Transverse colon (tissue), 4 donors: ENCODE data around the gene ABLIM2.

ENCODE experiments used
- POLR2AphosphoS5 ChIP-seq, 3 donors: sonication (generic); formaldehyde crosslinking; IDR thresholded peaks; one replicate each; pipeline ENCODE4 v1.6.1; 2016; ENCODE audit warnings: antibody characterized with exemption in 3 of 3
- TF ChIP-seq, protein P1 (sequence below), 5 experiments: fragments of 200-600 bp in 3 of 5; fragments of 450-650 bp in 2 of 5; sonication (generic) in 3 of 5; IDR thresholded peaks; 1 replicate in 2 of 5; 2 replicates in 3 of 5; pipeline ENCODE4 v1.5.1; 2016 to 2017; ENCODE audit warnings: antibody characterized with exemption in 5 of 5, inconsistent platforms in 3 of 5, mild to moderate bottlenecking in 2 of 5, moderate library complexity in 1 of 5

GRCh38 chr4:8153441-8153840, 5.2 kb downstream of the ABLIM2 start:
- TF ChIP-seq, protein P1, sequence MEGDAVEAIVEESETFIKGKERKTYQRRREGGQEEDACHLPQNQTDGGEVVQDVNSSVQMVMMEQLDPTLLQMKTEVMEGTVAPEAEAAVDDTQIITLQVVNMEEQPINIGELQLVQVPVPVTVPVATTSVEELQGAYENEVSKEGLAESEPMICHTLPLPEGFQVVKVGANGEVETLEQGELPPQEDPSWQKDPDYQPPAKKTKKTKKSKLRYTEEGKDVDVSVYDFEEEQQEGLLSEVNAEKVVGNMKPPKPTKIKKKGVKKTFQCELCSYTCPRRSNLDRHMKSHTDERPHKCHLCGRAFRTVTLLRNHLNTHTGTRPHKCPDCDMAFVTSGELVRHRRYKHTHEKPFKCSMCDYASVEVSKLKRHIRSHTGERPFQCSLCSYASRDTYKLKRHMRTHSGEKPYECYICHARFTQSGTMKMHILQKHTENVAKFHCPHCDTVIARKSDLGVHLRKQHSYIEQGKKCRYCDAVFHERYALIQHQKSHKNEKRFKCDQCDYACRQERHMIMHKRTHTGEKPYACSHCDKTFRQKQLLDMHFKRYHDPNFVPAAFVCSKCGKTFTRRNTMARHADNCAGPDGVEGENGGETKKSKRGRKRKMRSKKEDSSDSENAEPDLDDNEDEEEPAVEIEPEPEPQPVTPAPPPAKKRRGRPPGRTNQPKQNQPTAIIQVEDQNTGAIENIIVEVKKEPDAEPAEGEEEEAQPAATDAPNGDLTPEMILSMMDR (IDR thresholded peaks at IDR 0.05) = no peak
- no peak for TF ChIP-seq POLR2AphosphoS5 (IDR thresholded peaks at IDR 0.05)
